ENCODE measurements around the gene KIF14. TPM values are rescaled to one million over a fixed set of nuclear protein-coding genes. Genes with fewer than 3 reads are reported as not detected.

Gene KIF14
- total and polyA plus RNA-seq, 7 donors: under 0.01 to 2.0 (median 0.28) TPM; not detected in 2

DNA sequence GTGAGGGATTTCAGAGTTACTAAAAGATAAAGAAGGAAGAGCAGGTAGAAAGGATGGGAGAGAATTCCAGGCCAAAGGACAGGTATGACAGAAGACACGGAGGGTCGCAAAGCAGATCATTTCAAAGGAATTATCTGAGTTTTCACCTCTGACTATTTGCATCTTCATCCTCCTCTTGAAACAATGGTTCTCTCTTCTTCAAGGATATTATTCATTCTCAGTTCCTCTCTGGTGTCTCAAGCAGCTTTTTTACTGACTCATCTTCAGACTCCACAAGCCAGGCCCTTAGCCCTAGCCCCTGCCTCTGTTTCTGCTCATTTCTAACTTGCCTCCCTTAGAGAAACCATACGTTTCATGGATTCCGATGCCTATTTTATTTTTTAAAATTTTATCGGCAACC is 34.1 kb upstream of the KIF14 start:
- TF ChIP-seq POLR2A (IDR thresholded peaks at IDR 0.05): no peak
- TF ChIP-seq EP300 (IDR thresholded peaks at IDR 0.05): no peak
- TF ChIP-seq, protein P1, sequence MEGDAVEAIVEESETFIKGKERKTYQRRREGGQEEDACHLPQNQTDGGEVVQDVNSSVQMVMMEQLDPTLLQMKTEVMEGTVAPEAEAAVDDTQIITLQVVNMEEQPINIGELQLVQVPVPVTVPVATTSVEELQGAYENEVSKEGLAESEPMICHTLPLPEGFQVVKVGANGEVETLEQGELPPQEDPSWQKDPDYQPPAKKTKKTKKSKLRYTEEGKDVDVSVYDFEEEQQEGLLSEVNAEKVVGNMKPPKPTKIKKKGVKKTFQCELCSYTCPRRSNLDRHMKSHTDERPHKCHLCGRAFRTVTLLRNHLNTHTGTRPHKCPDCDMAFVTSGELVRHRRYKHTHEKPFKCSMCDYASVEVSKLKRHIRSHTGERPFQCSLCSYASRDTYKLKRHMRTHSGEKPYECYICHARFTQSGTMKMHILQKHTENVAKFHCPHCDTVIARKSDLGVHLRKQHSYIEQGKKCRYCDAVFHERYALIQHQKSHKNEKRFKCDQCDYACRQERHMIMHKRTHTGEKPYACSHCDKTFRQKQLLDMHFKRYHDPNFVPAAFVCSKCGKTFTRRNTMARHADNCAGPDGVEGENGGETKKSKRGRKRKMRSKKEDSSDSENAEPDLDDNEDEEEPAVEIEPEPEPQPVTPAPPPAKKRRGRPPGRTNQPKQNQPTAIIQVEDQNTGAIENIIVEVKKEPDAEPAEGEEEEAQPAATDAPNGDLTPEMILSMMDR (IDR thresholded peaks at IDR 0.05): no peak
- no peak for TF ChIP-seq POLR2AphosphoS5 (IDR thresholded peaks at IDR 0.05)
- intact Hi-C loops (cut with DNase I): no loop called here
- H3K36me3 ChIP-seq: peaks cover 0 to 84% (median 13%) of the 10 kb centered on the region in 4 donors
- no peaks in the 10 kb centered on the region for H3K4me1 ChIP-seq
- no peak overlapping the region for H3K27ac ChIP-seq
- no peaks in the 10 kb centered on the region for H3K9me3 ChIP-seq
- no peak for DNase-seq
- 90 to 95% methylated on average over 5 of the region's 5 CpGs for WGBS, 2 donors
- no peak overlapping the region for H3K4me3 ChIP-seq
- no peaks in the 10 kb centered on the region for H3K27me3 ChIP-seq

DNA sequence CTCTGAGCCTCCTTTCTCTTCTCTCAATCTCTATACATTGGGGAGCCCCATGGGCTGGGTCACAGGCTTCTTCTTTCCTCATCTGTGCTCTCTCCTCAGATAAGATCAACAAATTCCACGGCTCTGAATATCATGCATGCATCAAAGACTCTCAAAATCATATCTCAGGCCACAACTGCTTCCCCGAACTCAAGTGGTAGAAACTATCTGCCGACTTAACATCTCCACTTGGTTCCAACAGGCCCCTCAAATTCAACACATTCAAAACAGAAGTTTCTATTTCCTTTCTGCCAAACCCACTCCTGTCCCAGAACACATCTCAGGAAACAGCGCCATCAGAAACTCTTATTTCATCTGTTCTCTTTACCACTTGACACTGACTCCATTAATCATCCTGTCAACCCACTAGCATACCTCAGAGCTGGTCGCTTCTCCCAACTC is 32.5 kb upstream of the KIF14 start:
- no peak for DNase-seq
- Histone ChIP-seq H3K9me3 (no peaks in the 10 kb centered on the region), H3K27ac (no peak overlapping the region), H3K4me1 (no peaks in the 10 kb centered on the region), H3K27me3 (no peaks in the 10 kb centered on the region), H3K4me3 (no peak overlapping the region), H3K36me3 (peaks cover 0 to 83% (median 8%) of the 10 kb centered on the region in 4 donors)
- WGBS, 2 donors: 53 to 86% methylated on average over 5 of the region's 5 CpGs
- no peak for TF ChIP-seq POLR2AphosphoS5 (IDR thresholded peaks at IDR 0.05)
- TF ChIP-seq, protein P1 (IDR thresholded peaks at IDR 0.05): no peak
- no peak for TF ChIP-seq EP300 (IDR thresholded peaks at IDR 0.05)
- no peak for TF ChIP-seq POLR2A (IDR thresholded peaks at IDR 0.05)
- intact Hi-C loops (cut with DNase I): no loop called here

DNA sequence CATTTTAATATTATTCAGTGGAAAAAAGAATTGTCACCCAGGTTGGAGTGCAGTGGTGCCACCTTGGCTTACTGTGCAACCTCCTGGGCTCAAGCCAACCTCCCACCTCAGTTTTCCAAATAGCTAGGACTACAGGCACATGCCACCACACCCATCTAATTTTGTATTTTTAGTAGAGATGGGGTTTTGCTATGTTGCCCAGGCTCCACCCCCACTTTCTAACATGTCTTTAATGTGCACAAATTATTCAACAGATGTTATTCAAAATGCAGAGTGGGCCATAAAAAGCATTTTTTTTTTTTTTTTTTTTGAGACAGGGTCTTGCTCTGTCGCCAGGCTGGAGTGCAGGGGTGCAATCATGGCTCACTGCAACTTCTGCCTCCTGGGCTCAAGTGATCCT is 31.8 kb upstream of the KIF14 start:
- intact Hi-C loops (cut with DNase I): no loop called here
- no peaks in the 10 kb centered on the region for H3K27me3 ChIP-seq
- TF ChIP-seq POLR2AphosphoS5 (IDR thresholded peaks at IDR 0.05) (no peak), EP300 (IDR thresholded peaks at IDR 0.05) (no peak), POLR2A (IDR thresholded peaks at IDR 0.05) (no peak)
- TF ChIP-seq, protein P1 (IDR thresholded peaks at IDR 0.05): no peak
- no peak overlapping the region for H3K4me3 ChIP-seq
- H3K4me1 ChIP-seq: no peaks in the 10 kb centered on the region
- no peak overlapping the region for H3K27ac ChIP-seq
- H3K9me3 ChIP-seq: no peaks in the 10 kb centered on the region
- H3K36me3 ChIP-seq: peaks cover 0 to 83% (median 3%) of the 10 kb centered on the region in 4 donors
- no peak for DNase-seq
- WGBS, 2 donors: 100% methylated on average over 1 of the region's 1 CpG

DNA sequence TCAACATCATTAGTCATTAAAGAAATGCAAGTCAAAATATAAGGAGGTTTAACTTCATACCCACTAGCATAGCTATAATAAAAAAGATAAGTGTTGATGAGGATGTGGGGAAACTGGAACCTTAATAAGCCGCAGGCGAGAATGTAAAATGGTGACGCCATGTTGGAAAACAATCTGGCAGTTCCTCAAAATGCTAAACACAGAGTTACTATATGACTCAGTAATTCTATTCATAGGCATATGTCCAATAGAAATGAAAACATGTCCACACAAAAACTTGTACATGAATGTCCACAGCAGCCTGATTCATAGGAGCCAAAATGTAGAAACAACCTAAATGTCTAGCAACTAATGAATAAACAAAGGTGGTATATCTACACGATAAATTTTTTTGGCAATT is 26.0 kb upstream of the KIF14 start:
- no peak overlapping the region for H3K27ac ChIP-seq
- intact Hi-C loops (cut with DNase I): no loop called here
- 90 to 95% methylated on average over 4 of the region's 4 CpGs for WGBS, 2 donors
- TF ChIP-seq POLR2A (IDR thresholded peaks at IDR 0.05): no peak
- no peak for TF ChIP-seq POLR2AphosphoS5 (IDR thresholded peaks at IDR 0.05)
- TF ChIP-seq EP300 (IDR thresholded peaks at IDR 0.05): no peak
- TF ChIP-seq, protein P1 (IDR thresholded peaks at IDR 0.05): no peak
- no peaks in the 10 kb centered on the region for H3K27me3 ChIP-seq
- DNase-seq: no peak
- H3K9me3 ChIP-seq: no peaks in the 10 kb centered on the region
- no peak overlapping the region for H3K4me3 ChIP-seq
- peaks cover 0 to 70% (median 0%) of the 10 kb centered on the region in 4 donors for H3K36me3 ChIP-seq
- H3K4me1 ChIP-seq: no peaks in the 10 kb centered on the region

DNA sequence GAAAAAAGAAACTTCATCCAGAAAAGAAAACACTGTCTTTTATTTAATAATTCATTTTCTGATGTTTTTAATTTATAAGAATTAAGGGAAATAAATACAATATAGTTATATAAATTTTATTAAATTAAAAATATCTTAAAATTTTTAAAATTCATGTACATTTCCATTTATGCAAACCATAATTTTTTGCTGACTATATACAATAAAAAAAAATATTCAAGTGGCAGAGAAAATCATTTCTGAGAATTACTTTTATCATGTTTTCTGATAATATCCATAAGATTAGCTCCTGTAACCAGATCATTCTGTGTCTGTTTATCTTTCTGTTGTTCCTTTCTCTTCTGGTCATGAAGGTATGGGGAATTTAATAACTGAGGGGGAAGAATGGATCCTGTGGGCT is 23.5 kb upstream of the KIF14 start:
- TF ChIP-seq POLR2AphosphoS5 (IDR thresholded peaks at IDR 0.05) (no peak), POLR2A (IDR thresholded peaks at IDR 0.05) (no peak), EP300 (IDR thresholded peaks at IDR 0.05) (no peak)
- TF ChIP-seq, protein P1 (IDR thresholded peaks at IDR 0.05): no peak
- Histone ChIP-seq H3K27me3 (no peaks in the 10 kb centered on the region), H3K4me3 (no peak overlapping the region), H3K4me1 (no peaks in the 10 kb centered on the region), H3K9me3 (no peaks in the 10 kb centered on the region), H3K36me3 (peaks cover 0 to 57% (median 0%) of the 10 kb centered on the region in 4 donors), H3K27ac (no peak overlapping the region)
- intact Hi-C loops (cut with DNase I): no loop called here
- no peak for DNase-seq

Data from sigmoid colon (tissue), 7 donors.